ENCODE results near the gene PRKG1. TPM values are rescaled to one million over a fixed set of nuclear protein-coding genes. Genes with fewer than 3 reads are reported as not detected.

Gene PRKG1
- total and polyA plus RNA-seq, 2 of the 8 experiments (the other 6 are each of a cell fraction or from before 2014, with no cell fraction given), result 4.2 to 15.2 TPM

DNA sequence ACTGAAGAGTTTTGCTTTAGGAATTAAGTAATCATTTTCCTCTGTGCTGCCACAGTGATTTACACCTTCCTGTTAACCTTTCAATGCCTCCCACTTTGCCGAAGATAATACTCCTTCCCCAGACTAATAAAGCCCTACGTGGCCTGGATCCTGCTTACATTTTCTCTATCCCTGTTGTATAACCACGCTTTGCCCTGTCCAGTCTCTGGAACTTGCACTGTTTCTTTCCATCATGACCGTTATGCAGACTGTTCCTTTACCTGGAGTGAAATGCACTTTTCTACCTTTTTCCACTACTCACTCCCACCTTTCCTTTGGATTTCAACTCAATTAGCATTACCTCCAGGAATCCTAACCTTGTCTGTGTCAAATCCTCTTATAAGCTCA lies 154.4 kb downstream of the PRKG1 start:
- 85% methylated on average over 4 of the region's 4 CpGs; no CpG with 5 or more reads in 1 of the 2 experiments for whole genome bisulfite sequencing, 2 experiments (ENCODE audit: extremely low coverage in 1 of 2, insufficient coverage in 1 of 2, insufficient read length in 1 of 2, insufficient replicate concordance in 2 of 2, low coverage in 1 of 2, low lambda C conversion rate in 2 of 2, missing lambda C conversion rate in 1 of 2)
- ChIA-PET CTCF (ENCODE audit: partially characterized antibody) (no interaction called here), POLR2A (ENCODE audit: partially characterized antibody) (interaction anchor here (0.6 kb wide), 1 partner anchor 11 kb away, joined by 3 read pairs; no protein-coding TSS in a partner anchor)
- Histone ChIP-seq H3K18ac (ENCODE audit: extremely low read depth, low read length) (no peak overlapping the region), H3K36me3 (ENCODE audit: control insufficient read depth in 2 of 4, insufficient read depth in 4 of 4, low read length in 3 of 4) (no peaks in the 10 kb centered on the region), H3K23ac (ENCODE audit: insufficient read length) (no peak overlapping the region), H3K23me2 (ENCODE audit: low read depth, low read length) (no peaks in the 10 kb centered on the region), H3K79me1 (ENCODE audit: low read depth, low read length) (no peaks in the 10 kb centered on the region), H3K9me3 (ENCODE audit: insufficient read depth in 2 of 2, low read depth in 1 of 2, low read length in 1 of 2) (no peaks in the 10 kb centered on the region), H2BK5ac (ENCODE audit: low read depth, low read length) (no peak overlapping the region), H3K14ac (ENCODE audit: insufficient read length) (no peak overlapping the region), H3K4me3 (ENCODE audit: extremely low read depth in 1 of 4, insufficient read depth in 2 of 4, low read depth in 3 of 4, low read length in 4 of 4) (no peak overlapping the region), H2BK12ac (ENCODE audit: low read depth, low read length) (no peak overlapping the region), H3K9ac (replicated peaks in 1 of 4; ENCODE audit: extremely low read depth in 1 of 4, low read depth in 3 of 4, low read length in 3 of 4) (no peak overlapping the region), H2BK20ac (ENCODE audit: low read length) (no peak overlapping the region), H2BK120ac (replicated peaks; ENCODE audit: low read depth, low read length) (no peak overlapping the region), H2BK15ac (ENCODE audit: low read length) (no peak overlapping the region), H4K5ac (ENCODE audit: insufficient read length, low read depth, low read length) (no peak overlapping the region), H3K4me2 (ENCODE audit: insufficient read depth in 1 of 2, low read depth in 2 of 2, low read length in 2 of 2) (no peak overlapping the region), H3K27me3 (replicated peaks in 1 of 4; ENCODE audit: control insufficient read depth in 3 of 4, extremely low read depth in 1 of 4, insufficient read depth in 3 of 4, low read length in 3 of 4) (no peaks in the 10 kb centered on the region), H4K91ac (replicated peaks; ENCODE audit: insufficient read length, low read length) (no peak overlapping the region), H2AFZ (ENCODE audit: low read length) (no peak overlapping the region), H3K79me2 (ENCODE audit: control insufficient read depth in 1 of 2, insufficient read depth in 2 of 2, low read length in 2 of 2) (no peaks in the 10 kb centered on the region), H2AK5ac (ENCODE audit: low read depth, low read length) (no peak overlapping the region), H3K4me1 (replicated peaks in 1 of 4; ENCODE audit: control insufficient read depth in 3 of 4, insufficient read depth in 4 of 4, low read length in 3 of 4) (peaks cover 0 to 8% (median 4%) of the 10 kb centered on the region in 4 experiments; a peak in 5 of 7 replicates), H3K4ac (replicated peaks; ENCODE audit: insufficient read length, low read depth, low read length) (no peak overlapping the region), H4K8ac (ENCODE audit: extremely low read depth, insufficient read depth, low read length) (no peak overlapping the region), H3K27ac (ENCODE audit: low read depth, low read length) (no peak overlapping the region), H4K20me1 (replicated peaks in 1 of 2; ENCODE audit: control insufficient read depth in 1 of 2, insufficient read depth in 2 of 2, low read length in 2 of 2) (no peaks in the 10 kb centered on the region), H3K56ac (replicated peaks; ENCODE audit: insufficient read length, low read depth, low read length) (no peak overlapping the region)
- no peak for DNase-seq (ENCODE audit: low read depth in 1 of 2, low spot score in 2 of 2)
- TF ChIP-seq RNF2 (IDR thresholded peaks at IDR 0.05; ENCODE audit: borderline replicate concordance, low read depth, low read length, missing control alignments, poor library complexity, severe bottlenecking), result no peak
- TF ChIP-seq KDM5A (IDR thresholded peaks at IDR 0.05; ENCODE audit: low read length), result no peak
- FAIRE-seq, result no peak

Measured in H1 (cell line).